ENCODE results near the gene PIKFYVE.

- no peak for TF ChIP-seq CTCF (IDR thresholded peaks at IDR 0.05)
- peak; percentile 34 for TF ChIP-seq POLR2A (IDR thresholded peaks at IDR 0.05)
Observed at GRCh38 chr2:208358758-208359631, 92.9 kb downstream of the PIKFYVE start.

All from right lobe of liver (tissue), 4 donors.